ENCODE data around the gene NINJ2.

DNA sequence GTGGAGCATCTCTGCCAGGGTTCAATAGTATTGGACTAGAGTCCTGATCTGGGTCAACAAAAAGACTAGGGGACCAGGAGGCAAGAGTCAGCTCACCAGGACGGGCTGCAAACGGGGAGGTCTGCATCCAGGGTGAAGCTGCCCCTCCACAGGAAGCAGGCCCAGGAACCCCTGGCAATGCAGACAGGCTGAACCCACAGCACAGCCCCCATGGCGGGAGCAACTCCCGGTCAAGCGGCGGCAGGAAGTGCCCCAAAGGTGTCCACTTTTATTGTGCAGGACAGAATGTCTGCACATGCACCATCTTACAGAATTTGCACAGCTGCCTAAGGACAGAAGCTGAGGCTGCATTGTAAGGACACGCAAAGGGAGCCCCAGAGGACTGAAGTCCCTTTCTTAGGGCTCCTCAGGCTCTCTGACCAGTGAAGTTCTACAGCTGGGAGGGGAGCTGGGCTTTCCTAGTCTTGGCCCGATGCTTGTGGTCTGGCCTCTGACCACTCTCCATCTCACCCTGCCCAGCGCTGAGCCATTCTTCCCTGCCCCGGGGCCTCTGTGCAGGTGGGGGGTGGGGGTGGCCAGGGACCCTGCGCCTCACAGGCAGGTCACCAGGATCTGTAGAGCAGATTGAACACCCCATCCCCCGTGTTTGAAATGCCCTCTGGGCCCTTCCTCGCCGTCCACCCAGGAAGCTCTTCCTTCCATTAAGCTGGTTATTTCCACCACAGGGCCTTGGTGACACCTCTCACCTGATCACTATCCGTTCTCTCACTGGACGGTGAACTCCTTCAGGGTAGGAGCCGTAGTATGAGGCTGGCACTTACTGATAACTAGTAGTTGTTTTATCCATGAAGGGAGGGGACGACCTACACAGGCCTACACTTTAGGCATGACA, 75.9 kb downstream of the NINJ2 start:
- no peak for TF ChIP-seq POLR2A (IDR thresholded peaks at IDR 0.05)
- TF ChIP-seq, protein P1, sequence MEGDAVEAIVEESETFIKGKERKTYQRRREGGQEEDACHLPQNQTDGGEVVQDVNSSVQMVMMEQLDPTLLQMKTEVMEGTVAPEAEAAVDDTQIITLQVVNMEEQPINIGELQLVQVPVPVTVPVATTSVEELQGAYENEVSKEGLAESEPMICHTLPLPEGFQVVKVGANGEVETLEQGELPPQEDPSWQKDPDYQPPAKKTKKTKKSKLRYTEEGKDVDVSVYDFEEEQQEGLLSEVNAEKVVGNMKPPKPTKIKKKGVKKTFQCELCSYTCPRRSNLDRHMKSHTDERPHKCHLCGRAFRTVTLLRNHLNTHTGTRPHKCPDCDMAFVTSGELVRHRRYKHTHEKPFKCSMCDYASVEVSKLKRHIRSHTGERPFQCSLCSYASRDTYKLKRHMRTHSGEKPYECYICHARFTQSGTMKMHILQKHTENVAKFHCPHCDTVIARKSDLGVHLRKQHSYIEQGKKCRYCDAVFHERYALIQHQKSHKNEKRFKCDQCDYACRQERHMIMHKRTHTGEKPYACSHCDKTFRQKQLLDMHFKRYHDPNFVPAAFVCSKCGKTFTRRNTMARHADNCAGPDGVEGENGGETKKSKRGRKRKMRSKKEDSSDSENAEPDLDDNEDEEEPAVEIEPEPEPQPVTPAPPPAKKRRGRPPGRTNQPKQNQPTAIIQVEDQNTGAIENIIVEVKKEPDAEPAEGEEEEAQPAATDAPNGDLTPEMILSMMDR (IDR thresholded peaks at IDR 0.05), result no peak
